ENCODE results near the gene SNORC. TPM values are rescaled to one million over a fixed set of nuclear protein-coding genes. Genes with fewer than 3 reads are reported as not detected.
A peak's percentile ranks its signal among the peaks of the same experiment; 100 is the strongest.

The SNORC gene
- total RNA-seq, 1 donor from 2014 or later, result 5.6 TPM

DNA sequence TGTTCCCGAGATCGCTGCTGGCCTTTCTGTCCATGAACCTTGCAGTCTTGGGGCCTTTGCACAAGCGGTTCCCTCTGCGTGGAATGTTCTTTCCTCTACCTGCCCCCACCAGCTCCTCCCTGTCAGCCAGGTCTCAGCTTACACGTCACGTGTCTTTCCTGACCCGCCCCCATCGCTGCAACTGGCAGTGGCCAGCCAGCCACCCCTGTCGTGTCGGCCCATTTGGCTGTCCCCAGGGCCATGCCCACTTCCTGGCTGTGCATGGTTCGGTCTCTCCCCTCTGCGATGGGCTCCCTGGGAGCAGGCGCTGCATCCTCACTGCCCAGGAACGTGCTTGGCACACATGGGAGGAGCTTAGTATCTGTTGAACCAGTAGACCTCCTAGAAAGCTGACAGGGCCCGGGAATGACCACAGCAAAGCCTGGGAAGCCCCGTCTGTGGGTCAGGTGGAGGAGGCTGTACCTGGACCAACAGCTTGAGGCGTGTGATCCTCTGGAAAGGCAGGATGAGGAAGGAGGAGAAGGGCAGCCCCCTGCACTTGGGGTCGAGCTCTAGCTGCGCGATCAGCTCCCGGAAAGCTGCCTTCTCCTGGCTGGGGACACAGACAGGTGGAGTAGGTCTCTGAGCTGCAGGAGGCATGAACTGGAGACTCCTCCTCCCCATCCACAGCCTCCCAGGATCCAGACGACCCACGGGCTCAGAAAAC lies 21.0 kb downstream of the SNORC start:
- DNase-seq (ENCODE audit: low spot score), result no peak
- Mint-ChIP-seq H3K9me3 (ENCODE audit: unreplicated experiment) (no peaks in the 10 kb centered on the region), H3K27me3 (ENCODE audit: unreplicated experiment) (peaks cover 10% of the 10 kb centered on the region), H3K36me3 (ENCODE audit: low read depth, unreplicated experiment) (peaks cover 3% of the 10 kb centered on the region), H3K27ac (ENCODE audit: unreplicated experiment) (no peak overlapping the region), H3K4me3 (ENCODE audit: unreplicated experiment) (peak overlapping the region; percentile 18), H3K4me1 (ENCODE audit: unreplicated experiment) (peaks cover 12% of the 10 kb centered on the region)
- TF ChIP-seq, protein P1, sequence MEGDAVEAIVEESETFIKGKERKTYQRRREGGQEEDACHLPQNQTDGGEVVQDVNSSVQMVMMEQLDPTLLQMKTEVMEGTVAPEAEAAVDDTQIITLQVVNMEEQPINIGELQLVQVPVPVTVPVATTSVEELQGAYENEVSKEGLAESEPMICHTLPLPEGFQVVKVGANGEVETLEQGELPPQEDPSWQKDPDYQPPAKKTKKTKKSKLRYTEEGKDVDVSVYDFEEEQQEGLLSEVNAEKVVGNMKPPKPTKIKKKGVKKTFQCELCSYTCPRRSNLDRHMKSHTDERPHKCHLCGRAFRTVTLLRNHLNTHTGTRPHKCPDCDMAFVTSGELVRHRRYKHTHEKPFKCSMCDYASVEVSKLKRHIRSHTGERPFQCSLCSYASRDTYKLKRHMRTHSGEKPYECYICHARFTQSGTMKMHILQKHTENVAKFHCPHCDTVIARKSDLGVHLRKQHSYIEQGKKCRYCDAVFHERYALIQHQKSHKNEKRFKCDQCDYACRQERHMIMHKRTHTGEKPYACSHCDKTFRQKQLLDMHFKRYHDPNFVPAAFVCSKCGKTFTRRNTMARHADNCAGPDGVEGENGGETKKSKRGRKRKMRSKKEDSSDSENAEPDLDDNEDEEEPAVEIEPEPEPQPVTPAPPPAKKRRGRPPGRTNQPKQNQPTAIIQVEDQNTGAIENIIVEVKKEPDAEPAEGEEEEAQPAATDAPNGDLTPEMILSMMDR (IDR thresholded peaks at IDR 0.05; ENCODE audit: unreplicated experiment), result no peak

DNA sequence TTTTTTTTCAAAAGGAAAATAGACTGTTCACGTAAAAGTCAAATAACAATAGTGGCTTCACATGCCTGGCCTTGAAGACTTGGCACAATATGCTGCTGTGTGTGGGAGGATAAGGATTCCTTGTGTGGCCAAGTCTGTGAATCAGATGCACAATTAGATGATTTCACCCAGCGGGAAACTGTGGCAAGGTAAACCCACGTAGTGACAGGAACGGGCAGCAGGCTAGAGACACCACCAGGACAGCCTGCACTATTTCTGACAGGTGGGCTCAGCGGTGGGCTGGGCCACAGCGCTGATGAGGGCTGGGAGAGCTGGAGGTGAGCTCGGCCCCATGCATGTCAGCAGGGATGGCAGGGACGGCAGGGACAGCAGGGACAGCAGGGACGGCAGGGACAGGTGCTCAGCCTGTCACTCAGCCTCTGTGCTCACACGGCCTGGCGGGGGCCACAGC lies 21.6 kb downstream of the SNORC start:
- TF ChIP-seq, protein P1 (IDR thresholded peaks at IDR 0.05; ENCODE audit: unreplicated experiment), result no peak
- H3K9me3 Mint-ChIP-seq (ENCODE audit: unreplicated experiment), result no peaks in the 10 kb centered on the region
- H3K4me3 Mint-ChIP-seq (ENCODE audit: unreplicated experiment), result no peak overlapping the region
- DNase-seq (ENCODE audit: low spot score), result no peak
- peaks cover 3% of the 10 kb centered on the region for H3K36me3 Mint-ChIP-seq (ENCODE audit: low read depth, unreplicated experiment)
- H3K4me1 Mint-ChIP-seq (ENCODE audit: unreplicated experiment), result peaks cover 12% of the 10 kb centered on the region
- no peak overlapping the region for H3K27ac Mint-ChIP-seq (ENCODE audit: unreplicated experiment)
- peaks cover 7% of the 10 kb centered on the region for H3K27me3 Mint-ChIP-seq (ENCODE audit: unreplicated experiment)

DNA sequence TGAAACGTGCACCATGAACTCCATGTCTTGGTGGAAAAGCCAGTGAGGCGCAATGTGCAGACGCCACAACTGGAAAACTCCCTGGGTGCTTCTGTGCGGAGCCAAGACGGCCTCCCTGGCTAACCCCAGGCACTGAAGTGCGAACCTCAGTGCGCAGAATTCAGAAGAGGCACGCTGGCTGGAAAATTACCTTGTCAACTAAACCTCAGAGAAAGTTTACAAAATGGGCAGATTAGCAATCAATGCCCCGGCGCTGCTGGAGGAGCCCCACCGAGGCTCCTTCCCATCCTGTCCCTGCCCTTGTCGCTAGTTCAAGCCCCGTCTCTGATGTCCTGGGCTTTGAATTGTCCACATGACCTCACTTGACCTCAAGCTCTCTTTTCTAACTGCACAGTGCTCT lies 22.2 kb downstream of the SNORC start:
- H3K4me3 Mint-ChIP-seq (ENCODE audit: unreplicated experiment), result no peak overlapping the region
- peaks cover 3% of the 10 kb centered on the region for H3K36me3 Mint-ChIP-seq (ENCODE audit: low read depth, unreplicated experiment)

DNA sequence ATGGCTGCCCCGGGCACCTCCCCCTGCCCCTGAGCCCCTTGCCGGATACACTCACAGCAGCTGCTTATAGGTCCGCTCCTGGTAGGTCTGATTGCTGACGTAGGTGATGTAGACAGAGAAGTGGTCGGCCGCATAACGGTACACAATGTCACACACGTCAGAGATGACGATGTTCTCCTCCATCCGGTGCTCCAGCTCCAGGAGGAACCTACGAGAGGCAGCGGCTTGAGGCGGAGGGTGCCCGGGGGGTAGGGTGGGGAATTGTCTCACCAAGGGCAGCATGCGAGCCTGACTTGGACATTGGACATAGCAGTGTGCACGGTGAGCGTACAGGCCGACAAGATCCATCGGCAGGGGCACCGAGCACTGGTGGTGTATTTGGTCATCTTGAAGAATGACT lies 22.8 kb downstream of the SNORC start:
- Mint-ChIP-seq H3K9me3 (ENCODE audit: unreplicated experiment) (no peaks in the 10 kb centered on the region), H3K27me3 (ENCODE audit: unreplicated experiment) (peaks cover 7% of the 10 kb centered on the region), H3K4me1 (ENCODE audit: unreplicated experiment) (peaks cover 12% of the 10 kb centered on the region), H3K27ac (ENCODE audit: unreplicated experiment) (no peak overlapping the region), H3K4me3 (ENCODE audit: unreplicated experiment) (no peak overlapping the region), H3K36me3 (ENCODE audit: low read depth, unreplicated experiment) (peaks cover 3% of the 10 kb centered on the region)
- no peak for DNase-seq (ENCODE audit: low spot score)
- TF ChIP-seq, protein P1 (IDR thresholded peaks at IDR 0.05; ENCODE audit: unreplicated experiment), result no peak

More for the DNA sequence above, 22.2 kb downstream of the SNORC start:
- peaks cover 7% of the 10 kb centered on the region for H3K27me3 Mint-ChIP-seq (ENCODE audit: unreplicated experiment)
- DNase-seq (ENCODE audit: low spot score), result no peak
- TF ChIP-seq, protein P1 (IDR thresholded peaks at IDR 0.05; ENCODE audit: unreplicated experiment), result no peak
- H3K27ac Mint-ChIP-seq (ENCODE audit: unreplicated experiment), result peak overlapping the region; percentile 9
- peaks cover 12% of the 10 kb centered on the region for H3K4me1 Mint-ChIP-seq (ENCODE audit: unreplicated experiment)
- no peaks in the 10 kb centered on the region for H3K9me3 Mint-ChIP-seq (ENCODE audit: unreplicated experiment)

DNA sequence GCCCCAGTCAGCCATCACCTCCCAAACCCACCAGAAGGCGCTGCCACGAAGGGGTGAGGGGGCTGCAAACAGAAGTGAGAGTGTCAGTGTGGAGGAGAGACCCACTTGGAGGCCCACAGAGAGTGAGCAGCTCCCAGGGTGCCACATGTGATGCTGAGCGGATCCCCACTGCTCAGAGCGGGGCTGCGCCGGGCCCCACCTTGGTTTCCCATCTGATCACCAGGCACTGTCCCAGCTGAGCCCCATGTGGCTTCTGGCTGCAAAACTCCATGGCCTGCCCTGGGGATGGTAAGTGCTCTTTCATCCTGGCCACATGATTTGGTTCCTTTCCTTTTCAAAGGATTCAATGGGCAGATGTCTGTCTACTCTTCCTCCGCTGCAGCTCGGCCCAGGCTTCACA lies 23.8 kb downstream of the SNORC start:
- Mint-ChIP-seq H3K27me3 (ENCODE audit: unreplicated experiment) (peaks cover 7% of the 10 kb centered on the region), H3K27ac (ENCODE audit: unreplicated experiment) (no peak overlapping the region), H3K4me3 (ENCODE audit: unreplicated experiment) (no peak overlapping the region), H3K36me3 (ENCODE audit: low read depth, unreplicated experiment) (peaks cover 3% of the 10 kb centered on the region), H3K9me3 (ENCODE audit: unreplicated experiment) (no peaks in the 10 kb centered on the region), H3K4me1 (ENCODE audit: unreplicated experiment) (peaks cover 12% of the 10 kb centered on the region)
- TF ChIP-seq, protein P1 (IDR thresholded peaks at IDR 0.05; ENCODE audit: unreplicated experiment), result no peak
- no peak for DNase-seq (ENCODE audit: low spot score)
